Fibroblast of the conjunctiva (primary cell): ENCODE results near the gene ZNF784.

ENCODE experiments used
- DNase-seq: peaks from one replicate; pipeline ENCODE4 v3.0.0-alpha.2; 2010; ENCODE audit warnings: low read depth

ZNF784 gene

DNA sequence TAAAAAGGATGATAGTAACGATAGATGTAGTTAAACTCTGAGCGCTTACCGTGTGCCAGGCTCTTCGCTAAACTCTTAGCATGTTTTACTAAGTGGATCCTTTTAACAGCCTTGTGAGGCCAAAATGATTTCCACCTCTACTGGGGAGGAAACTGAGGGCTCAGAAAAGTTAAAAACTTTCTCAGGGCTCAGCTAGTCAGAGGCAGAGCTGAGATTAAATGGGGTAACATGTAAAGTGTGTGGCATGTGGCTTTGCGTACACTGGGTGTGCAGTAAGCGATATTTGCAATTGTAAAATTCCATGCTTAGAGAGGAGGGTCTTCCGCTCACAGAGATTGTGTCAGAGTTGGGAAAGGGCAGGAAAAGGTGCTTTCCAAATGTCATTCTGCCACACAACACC lies 32.2 kb upstream of the ZNF784 start:
- DNase-seq = no peak

- no peak for DNase-seq
These were observed 31.3 kb upstream of the ZNF784 start for GRCh38 chr19:55655648-55656040.

DNA sequence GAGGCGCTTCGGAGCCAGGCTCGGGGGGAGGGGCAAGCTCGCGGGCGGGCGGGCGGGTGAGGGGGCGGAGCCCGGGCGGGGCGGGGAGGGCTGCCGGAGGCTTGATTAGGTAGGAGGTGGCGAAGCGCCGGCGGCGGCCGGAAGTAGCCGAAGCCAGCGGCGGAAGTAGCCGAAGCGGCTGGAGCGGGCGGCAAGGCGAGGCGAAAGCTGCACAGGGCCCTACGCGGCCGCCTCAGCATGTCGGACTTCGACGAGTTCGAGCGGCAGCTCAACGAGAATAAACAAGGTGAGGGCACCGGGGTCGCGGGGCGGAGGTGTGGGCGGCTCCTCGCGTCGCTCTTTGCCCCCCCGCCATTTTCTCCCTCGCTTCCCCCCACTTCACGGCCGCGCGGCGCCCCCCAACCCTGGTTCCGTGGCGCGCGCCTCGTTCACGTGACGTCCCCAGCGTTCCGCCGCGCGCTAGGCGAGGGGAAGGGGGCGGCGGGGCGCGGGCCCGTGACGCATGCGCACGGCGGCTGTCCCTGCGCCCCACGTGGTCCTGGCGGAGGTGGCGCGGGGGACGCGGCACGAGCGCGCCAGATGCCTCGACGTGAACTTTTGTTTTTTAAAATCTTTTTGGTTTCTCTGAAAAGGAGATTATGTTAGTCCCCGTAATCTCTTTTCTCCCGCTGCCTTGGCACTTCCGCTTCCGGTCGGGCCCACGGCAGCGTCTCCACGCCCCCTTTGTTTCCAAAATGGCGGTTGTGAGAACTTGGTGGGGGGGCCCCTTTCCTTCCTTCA lies 30.7 kb upstream of the ZNF784 start, which contains the start of gene U2AF2:
TSS of gene U2AF2 (plus strand) at position 168 of the 780 bp plus-strand sequence. CDS start at position 238, 70 bp downstream.
- DNase-seq = peak; percentile 21

DNA sequence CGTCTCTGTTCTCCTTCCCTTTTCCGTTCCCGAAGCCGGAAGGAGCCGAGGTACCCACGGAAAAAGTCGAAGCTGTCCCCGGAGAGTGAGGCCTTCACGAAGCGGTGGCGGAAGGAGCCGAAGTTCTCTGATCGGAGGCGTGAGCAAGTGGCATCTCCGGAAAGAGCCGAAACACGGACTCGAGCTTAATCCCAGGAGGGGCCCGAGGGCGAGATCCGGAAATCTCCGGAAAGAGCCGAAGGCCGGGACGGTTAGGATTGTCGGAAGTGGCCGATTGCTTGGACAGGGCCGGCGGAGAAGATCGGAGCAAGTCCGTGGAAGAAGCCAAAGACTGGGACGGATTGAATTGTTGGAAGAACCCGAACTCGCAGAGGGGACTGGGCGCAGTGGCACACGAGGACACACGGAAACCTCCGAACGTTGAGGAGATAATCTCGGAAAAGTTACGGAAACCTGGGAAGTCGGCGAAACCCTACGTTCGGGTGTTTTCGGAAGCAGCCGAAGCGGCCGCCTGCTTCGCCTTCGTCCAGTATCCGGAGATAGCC lies 30.0 kb upstream of the ZNF784 start:
- DNase-seq = peak; percentile 99

- peak; percentile 99 for DNase-seq
These were observed 29.4 kb upstream of the ZNF784 start for GRCh38 chr19:55653651-55654322.

- DNase-seq = no peak
These were observed 28.2 kb upstream of the ZNF784 start for GRCh38 chr19:55652311-55653128.

- no peak for DNase-seq
These were observed 26.9 kb upstream of the ZNF784 start for GRCh38 chr19:55651236-55651635.

GRCh38 chr19:55650602-55651230 lies 26.4 kb upstream of the ZNF784 start:
- DNase-seq = no peak

- no peak for DNase-seq
These were observed 25.8 kb upstream of the ZNF784 start for GRCh38 chr19:55650126-55650557.

- DNase-seq = no peak
These were observed 25.1 kb upstream of the ZNF784 start for GRCh38 chr19:55649268-55650125.

GRCh38 chr19:55648585-55649267 lies 24.4 kb upstream of the ZNF784 start:
- no peak for DNase-seq

DNA sequence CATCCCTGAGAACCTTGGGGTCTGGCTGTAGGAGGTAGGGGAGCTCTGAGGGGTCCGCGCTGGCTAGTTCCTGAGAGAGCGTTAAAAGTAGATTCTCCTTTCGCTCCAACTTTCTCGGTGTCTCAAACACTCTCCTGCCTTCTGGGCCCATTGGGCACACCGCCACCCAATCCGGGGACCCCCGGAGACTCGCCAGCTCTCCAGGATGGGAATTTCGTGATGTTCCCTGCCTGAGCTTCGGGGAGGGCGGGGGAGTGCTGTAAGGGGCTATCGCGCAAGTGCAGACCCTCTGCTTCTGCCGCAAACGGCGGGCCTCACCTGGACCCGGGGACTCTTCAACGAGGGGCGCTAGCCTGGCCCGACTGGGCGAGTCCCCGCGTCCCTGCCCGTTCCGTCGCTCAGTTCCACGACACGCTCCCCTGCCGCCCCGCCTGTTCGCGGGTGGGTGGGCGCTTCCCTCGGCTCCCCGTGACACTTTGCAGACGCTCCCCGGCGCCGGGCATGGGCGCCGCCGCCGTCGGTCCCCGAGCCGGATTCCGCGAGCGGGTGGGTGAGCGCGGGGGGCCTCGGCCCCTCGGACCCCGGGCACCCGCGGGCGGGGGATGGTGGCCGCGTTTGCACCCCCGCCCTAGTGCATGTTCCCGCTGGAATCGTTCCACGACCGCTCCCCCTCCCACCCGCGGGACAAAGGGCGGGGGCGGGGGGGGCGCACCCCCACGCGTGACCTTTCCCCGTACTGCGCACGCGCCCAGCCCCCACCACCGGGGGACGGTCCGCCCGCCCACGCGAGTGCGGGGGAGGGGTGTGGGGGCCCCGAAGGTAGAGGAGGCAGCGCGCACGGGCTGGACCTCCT lies 23.6 kb upstream of the ZNF784 start, which contains the start of gene CCDC106:
TSS of gene CCDC106 (plus strand) at position 481 of the 853 bp plus-strand sequence. CDS start 835 bp downstream, outside the sequence.
- peak; percentile 27 for DNase-seq

DNA sequence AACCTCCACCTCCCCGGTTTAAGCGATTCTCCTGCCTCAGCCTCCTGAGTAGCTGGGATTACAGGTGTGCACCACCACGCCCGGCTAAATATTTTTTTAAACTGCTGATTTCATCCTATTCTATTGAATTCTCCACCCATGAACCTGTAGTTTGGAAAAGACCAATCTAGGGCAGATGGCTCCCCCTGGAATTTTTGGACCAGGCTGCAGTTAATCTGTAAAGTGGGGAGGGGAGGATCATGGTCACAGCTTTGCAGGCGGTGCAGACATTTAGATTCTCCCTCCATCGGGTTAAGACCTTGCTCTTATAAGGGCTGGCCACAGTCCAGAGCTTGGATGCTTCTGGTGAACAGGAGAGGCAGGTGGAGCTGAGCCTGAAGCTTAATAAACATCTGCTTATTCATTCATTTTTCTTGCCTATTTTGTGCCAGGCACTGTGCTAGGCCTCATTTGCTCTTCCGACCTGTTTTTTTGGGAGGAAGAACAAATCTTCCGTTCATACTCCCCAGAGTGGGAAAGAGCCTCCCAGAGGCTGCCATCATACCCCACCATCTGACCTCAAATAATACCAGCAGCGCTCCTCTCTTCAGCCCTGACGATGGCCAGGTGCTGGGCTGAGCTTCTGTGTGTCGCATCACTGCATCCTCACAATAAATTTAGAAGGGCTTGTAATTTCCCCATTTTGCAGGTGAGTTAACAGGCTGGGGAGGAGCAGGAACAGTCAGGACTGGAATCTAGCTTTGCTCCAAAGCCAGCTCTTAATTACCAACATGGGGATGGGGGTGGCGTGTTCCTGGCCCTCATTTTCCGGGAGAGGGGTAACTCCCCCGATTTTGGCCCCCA lies 22.7 kb upstream of the ZNF784 start:
- DNase-seq = no peak

- no peak for DNase-seq
These were observed 21.1 kb upstream of the ZNF784 start for GRCh38 chr19:55645512-55645881.

GRCh38 chr19:55644842-55645511 lies 20.6 kb upstream of the ZNF784 start:
- no peak for DNase-seq

GRCh38 chr19:55644191-55644833 lies 19.9 kb upstream of the ZNF784 start:
- DNase-seq = no peak

DNA sequence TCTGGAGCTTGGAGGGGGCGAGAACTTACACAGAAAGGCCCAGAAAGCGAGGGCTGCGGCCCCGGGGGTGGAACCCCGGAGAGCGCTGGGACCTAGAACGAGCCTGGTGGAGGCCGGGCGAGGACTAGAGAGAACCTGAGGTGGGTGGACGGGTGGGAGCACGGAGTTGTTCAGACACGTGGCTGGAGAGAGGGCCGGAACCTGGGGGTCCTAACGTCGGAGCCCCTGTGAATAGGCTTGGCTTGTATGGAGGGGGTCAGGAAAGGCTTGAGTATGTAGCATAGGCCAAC lies 19.5 kb upstream of the ZNF784 start:
- DNase-seq = no peak
